Hematopoietic multipotent progenitor cell treated with erythropoietin and hydrocortisone succinate and interleukin-3 and kit ligand, for 6 days (in vitro differentiated cells): ENCODE data around the gene FNDC3A.
"Not testable (repeated sequence)": the region's sequence is repeated elsewhere in the genome, so short reads cannot be mapped to it uniquely, and the experiment has no call there.

ENCODE experiments used
- DNase-seq: peaks from one replicate; pipeline ENCODE4 v3.0.0-alpha.2; 2015

Gene FNDC3A

GRCh38 chr13:49157955-49158584 is 182.4 kb downstream of the FNDC3A start:
- not testable (repeated sequence) for DNase-seq

- not testable (repeated sequence) for DNase-seq
Observed at GRCh38 chr13:49163162-49163561, 187.4 kb downstream of the FNDC3A start.

- no peak for DNase-seq
Observed at GRCh38 chr13:49164712-49165111, 189.0 kb downstream of the FNDC3A start.

- no peak for DNase-seq
Observed at GRCh38 chr13:49165798-49166752, 190.4 kb downstream of the FNDC3A start.

- DNase-seq = no peak
Observed at GRCh38 chr13:49171359-49171758, 195.6 kb downstream of the FNDC3A start.

- no peak for DNase-seq
Observed at GRCh38 chr13:49183672-49184325, 208.1 kb downstream of the FNDC3A start.

- no peak for DNase-seq
Observed at GRCh38 chr13:49184621-49185020, 208.9 kb downstream of the FNDC3A start.

GRCh38 chr13:49185264-49185663 is 209.6 kb downstream of the FNDC3A start:
- no peak for DNase-seq

- no peak for DNase-seq
Observed at GRCh38 chr13:49190901-49191300, 215.2 kb downstream of the FNDC3A start.

- no peak for DNase-seq
Observed at GRCh38 chr13:49206641-49207040, 230.9 kb downstream of the FNDC3A start.

- no peak for DNase-seq
Observed at GRCh38 chr13:49208619-49209018, 232.9 kb downstream of the FNDC3A start.

- DNase-seq = no peak
Observed at GRCh38 chr13:49210114-49210513, 234.4 kb downstream of the FNDC3A start.

- DNase-seq = no peak
Observed at GRCh38 chr13:49210669-49211068, 235.0 kb downstream of the FNDC3A start.

- no peak for DNase-seq
Observed at GRCh38 chr13:49213539-49213938, 237.8 kb downstream of the FNDC3A start.

GRCh38 chr13:49213997-49214916 is 238.5 kb downstream of the FNDC3A start:
- no peak for DNase-seq

GRCh38 chr13:49214917-49215376 is 239.2 kb downstream of the FNDC3A start:
- DNase-seq = peak; percentile 84

- DNase-seq = no peak
Observed at GRCh38 chr13:49216334-49216733, 240.6 kb downstream of the FNDC3A start.

GRCh38 chr13:49217962-49218492 is 242.3 kb downstream of the FNDC3A start:
- no peak for DNase-seq

- no peak for DNase-seq
Observed at GRCh38 chr13:49218493-49219051, 242.9 kb downstream of the FNDC3A start.

- no peak for DNase-seq
Observed at GRCh38 chr13:49219647-49220035, 243.9 kb downstream of the FNDC3A start.

- peak; percentile 52 for DNase-seq
Observed at GRCh38 chr13:49220036-49220855, 244.5 kb downstream of the FNDC3A start, which contains the start of gene MLNR. Gene MLNR (plus strand): TSS chr13:49220338. CDS start chr13:49220338, 0 bp downstream.
